ENCODE measurements around the gene TDRD12.

The TDRD12 gene

GRCh38 chr19:32719611-32720059 is at the start of gene TDRD12:
Gene TDRD12 (plus strand): TSS chr19:32719767. CDS start chr19:32720073, 306 bp downstream.
- peak; percentile 29 for DNase-seq

GRCh38 chr19:32671883-32672593 is 47.5 kb upstream of the TDRD12 start:
- no peak for DNase-seq

- DNase-seq = no peak
These were observed 46.7 kb upstream of the TDRD12 start for GRCh38 chr19:32672841-32673240.

GRCh38 chr19:32673573-32673972 is 46.0 kb upstream of the TDRD12 start:
- DNase-seq = no peak

- DNase-seq = no peak
These were observed 45.2 kb upstream of the TDRD12 start for GRCh38 chr19:32674153-32674930.

GRCh38 chr19:32674931-32675719 is 44.4 kb upstream of the TDRD12 start, which contains the start of gene ANKRD27:
Gene ANKRD27 (minus strand): TSS chr19:32675180. CDS start chr19:32659015, 16,165 bp downstream.
- peak; percentile 98 for DNase-seq

- DNase-seq = peak; percentile 77
These were observed 43.8 kb upstream of the TDRD12 start, which contains the start of gene RGS9BP for GRCh38 chr19:32675720-32676185. Gene RGS9BP (plus strand): TSS chr19:32675848. CDS start chr19:32676264, 416 bp downstream.

- no peak for DNase-seq
These were observed 43.2 kb upstream of the TDRD12 start for GRCh38 chr19:32676186-32676894.

- no peak for DNase-seq
These were observed 42.6 kb upstream of the TDRD12 start for GRCh38 chr19:32676895-32677359.

- no peak for DNase-seq
These were observed 41.9 kb upstream of the TDRD12 start for GRCh38 chr19:32677657-32678056.

- no peak for DNase-seq
These were observed 38.6 kb upstream of the TDRD12 start for GRCh38 chr19:32680986-32681385.

- no peak for DNase-seq
These were observed 37.2 kb upstream of the TDRD12 start for GRCh38 chr19:32682317-32682716.

GRCh38 chr19:32686847-32687475 is 32.6 kb upstream of the TDRD12 start:
- DNase-seq = no peak

GRCh38 chr19:32687681-32688080 is 31.9 kb upstream of the TDRD12 start:
- DNase-seq = no peak

- no peak for DNase-seq
These were observed 31.3 kb upstream of the TDRD12 start for GRCh38 chr19:32688311-32688710.

- peak; percentile 88 for DNase-seq
These were observed 28.1 kb upstream of the TDRD12 start, which contains the start of gene NUDT19 for GRCh38 chr19:32691291-32691951. Gene NUDT19 (plus strand): TSS chr19:32691821. CDS start chr19:32691961, 140 bp downstream.

GRCh38 chr19:32691952-32692726 is 27.4 kb upstream of the TDRD12 start:
- DNase-seq = peak; percentile 62

GRCh38 chr19:32692727-32693061 is 26.9 kb upstream of the TDRD12 start:
- DNase-seq = peak; percentile 41

- peak; percentile 63 for DNase-seq
These were observed 26.1 kb upstream of the TDRD12 start for GRCh38 chr19:32693151-32694108.
